SK-N-SH (cell line): ENCODE measurements around the gene ADD2.

Experiments
- EP300 ChIP-seq, 2 experiments: IDR thresholded peaks; 2 replicates each; pipeline versions ENCODE4 v1.4.0 to v1.6.1; 2012; ENCODE audit warnings: borderline replicate concordance in 1 of 2, low read depth in 1 of 2, low read length in 1 of 2
- MAX ChIP-seq: IDR thresholded peaks from 2 replicates; pipeline ENCODE4 v1.4.0; 2012; ENCODE audit warnings: low read depth
- NFIC ChIP-seq: IDR thresholded peaks from 2 replicates; pipeline ENCODE4 v1.4.0; 2012; ENCODE audit warnings: borderline replicate concordance
- POLR2AphosphoS5 ChIP-seq: IDR thresholded peaks from 2 replicates; pipeline ENCODE4 v1.6.1; 2012; ENCODE audit warnings: low read depth, low read length
- RAD21 ChIP-seq: IDR thresholded peaks from 2 replicates; pipeline ENCODE4 v1.6.1; 2012; ENCODE audit warnings: mild to moderate bottlenecking, low read length
- TEAD4 ChIP-seq: IDR thresholded peaks from 2 replicates; pipeline ENCODE4 v1.4.0; 2012; ENCODE audit warnings: mild to moderate bottlenecking, borderline replicate concordance; ENCODE audit not compliant: insufficient read depth
- TF ChIP-seq, protein P1 (sequence below): fragments of 200-600 bp; sonication (generic); IDR thresholded peaks from 2 replicates; pipeline ENCODE4 v1.6.1; 2017; ENCODE audit warnings: antibody characterized with exemption, mild to moderate bottlenecking, moderate library complexity

DNA sequence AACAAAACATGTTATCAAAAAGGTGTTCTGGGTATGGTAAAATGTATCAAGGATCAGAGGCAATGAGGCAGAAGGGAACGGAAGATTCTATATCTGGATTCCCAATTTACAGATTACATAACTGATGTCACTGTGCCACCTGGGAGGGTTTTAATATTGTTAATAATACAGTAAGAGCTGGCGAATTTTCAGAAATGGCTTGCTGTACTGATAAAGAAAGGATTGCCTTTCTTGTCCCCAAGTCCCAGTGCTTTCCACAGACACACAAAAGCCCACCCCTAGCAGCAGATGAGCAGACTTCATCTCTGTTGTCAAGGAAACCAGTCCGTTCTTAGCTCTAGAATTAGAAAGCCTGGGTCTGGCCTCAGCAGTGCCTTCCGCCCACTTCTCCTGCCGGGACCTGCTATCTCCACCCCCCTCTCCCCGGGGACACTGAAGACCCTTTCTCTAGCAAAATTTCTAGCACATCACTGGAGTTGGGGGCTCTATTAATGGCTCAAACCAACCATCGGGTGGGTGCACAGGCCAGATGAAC, 34.3 kb downstream of the ADD2 start:
- no peak for TF ChIP-seq POLR2AphosphoS5
- TF ChIP-seq, protein P1, sequence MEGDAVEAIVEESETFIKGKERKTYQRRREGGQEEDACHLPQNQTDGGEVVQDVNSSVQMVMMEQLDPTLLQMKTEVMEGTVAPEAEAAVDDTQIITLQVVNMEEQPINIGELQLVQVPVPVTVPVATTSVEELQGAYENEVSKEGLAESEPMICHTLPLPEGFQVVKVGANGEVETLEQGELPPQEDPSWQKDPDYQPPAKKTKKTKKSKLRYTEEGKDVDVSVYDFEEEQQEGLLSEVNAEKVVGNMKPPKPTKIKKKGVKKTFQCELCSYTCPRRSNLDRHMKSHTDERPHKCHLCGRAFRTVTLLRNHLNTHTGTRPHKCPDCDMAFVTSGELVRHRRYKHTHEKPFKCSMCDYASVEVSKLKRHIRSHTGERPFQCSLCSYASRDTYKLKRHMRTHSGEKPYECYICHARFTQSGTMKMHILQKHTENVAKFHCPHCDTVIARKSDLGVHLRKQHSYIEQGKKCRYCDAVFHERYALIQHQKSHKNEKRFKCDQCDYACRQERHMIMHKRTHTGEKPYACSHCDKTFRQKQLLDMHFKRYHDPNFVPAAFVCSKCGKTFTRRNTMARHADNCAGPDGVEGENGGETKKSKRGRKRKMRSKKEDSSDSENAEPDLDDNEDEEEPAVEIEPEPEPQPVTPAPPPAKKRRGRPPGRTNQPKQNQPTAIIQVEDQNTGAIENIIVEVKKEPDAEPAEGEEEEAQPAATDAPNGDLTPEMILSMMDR, result no peak
- TF ChIP-seq TEAD4, result no peak
- TF ChIP-seq RAD21, result no peak
- TF ChIP-seq NFIC, result no peak
- TF ChIP-seq EP300 (IDR thresholded peaks at IDR 0.05; ENCODE audit: borderline replicate concordance in 1 of 2, low read depth in 1 of 2, low read length in 1 of 2), result no peak
- no peak for TF ChIP-seq MAX
